ENCODE results near the gene DOK7.
"Not testable (repeated sequence)": the region's sequence is repeated elsewhere in the genome, so short reads cannot be mapped to it uniquely, and the experiment has no call there.

DOK7 gene

DNA sequence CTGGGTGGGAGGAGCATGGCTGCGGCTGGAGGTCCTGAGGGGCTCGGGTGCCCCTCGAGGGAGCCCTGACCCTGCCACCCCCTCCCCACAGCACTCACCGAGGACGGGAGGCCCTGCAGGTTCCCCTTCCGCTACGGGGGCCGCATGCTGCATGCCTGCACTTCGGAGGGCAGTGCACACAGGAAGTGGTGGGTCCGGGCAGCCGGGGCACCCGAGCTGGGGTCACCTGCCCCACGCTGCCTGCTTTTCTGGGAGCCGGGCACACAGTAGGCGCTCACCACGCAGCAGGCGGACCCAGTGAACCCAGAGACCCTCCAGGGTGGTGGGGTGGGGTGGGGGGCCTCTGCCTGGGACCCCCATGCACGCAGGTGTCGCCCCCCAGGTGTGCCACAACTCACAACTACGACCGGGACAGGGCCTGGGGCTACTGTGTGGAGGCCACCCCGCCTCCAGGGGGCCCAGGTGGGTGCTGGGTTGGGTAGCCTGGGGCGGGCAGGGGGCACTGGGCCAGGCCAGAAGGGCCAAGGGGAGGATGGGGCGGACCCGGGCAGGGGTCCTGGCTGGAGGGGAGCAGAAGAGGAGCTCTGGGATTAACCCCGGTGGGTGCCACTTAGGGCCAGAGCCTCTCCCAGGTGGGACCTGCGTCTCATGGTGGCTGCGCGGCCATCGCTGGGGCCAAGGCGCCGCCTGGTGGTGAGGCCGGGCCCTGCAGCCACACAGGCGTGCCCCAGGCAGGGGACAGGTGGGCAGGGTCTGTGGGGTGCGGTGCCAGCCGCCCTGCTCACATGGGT is 20.0 kb upstream of the DOK7 start:
- DNase-seq: peak; percentile 31

DNA sequence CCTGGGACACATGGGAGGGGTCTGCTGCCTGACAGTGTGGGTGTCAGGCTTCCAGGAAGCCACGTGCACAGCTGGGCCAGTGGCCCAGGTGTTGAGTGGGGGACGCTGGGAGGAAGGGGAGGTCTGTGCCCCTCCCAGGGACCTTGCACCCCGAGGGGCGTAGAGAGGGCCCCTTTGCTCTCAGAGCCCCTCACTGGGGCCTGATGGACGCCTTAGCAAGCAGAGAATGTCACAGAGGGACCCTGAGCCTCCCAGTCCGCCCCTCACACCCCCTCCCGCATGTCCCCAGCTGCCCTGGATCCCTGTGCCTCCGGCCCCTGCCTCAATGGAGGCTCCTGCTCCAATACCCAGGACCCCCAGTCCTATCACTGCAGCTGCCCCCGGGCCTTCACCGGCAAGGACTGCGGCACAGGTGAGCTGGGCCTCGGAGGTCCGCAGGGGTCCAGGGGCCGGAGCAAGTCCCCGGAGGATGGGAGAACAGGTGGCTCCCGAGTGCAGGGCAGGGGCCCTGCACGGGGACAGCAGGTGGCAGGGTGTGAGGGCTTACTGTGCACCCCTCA is 19.3 kb upstream of the DOK7 start:
- no peak for DNase-seq

DNA sequence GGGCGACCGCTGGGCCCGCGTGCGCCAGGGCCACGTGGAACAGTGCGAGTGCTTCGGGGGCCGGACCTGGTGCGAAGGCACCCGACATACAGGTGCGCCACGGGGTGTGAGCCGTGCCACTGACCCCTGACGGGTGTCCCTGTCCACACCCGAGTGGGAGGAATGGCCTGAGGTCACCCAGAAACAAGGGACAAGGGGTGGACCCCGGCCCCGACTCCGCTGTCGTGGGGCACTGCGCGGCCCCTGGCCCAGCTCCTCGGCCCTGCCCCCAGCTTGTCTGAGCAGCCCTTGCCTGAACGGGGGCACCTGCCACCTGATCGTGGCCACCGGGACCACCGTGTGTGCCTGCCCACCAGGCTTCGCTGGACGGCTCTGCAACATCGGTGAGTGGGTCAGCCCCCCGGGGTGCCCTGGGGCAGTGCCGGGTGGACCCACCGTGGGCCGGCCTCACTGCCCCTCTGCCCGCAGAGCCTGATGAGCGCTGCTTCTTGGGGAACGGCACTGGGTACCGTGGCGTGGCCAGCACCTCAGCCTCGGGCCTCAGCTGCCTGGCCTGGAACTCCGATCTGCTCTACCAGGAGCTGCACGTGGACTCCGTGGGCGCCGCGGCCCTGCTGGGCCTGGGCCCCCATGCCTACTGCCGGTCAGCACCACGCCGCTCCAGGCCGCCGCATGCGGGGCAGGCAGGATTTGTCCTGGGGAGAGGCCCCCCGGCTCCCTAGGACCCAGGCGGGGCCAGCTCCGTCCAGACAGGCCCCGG is 18.6 kb upstream of the DOK7 start:
- no peak for DNase-seq

DNA sequence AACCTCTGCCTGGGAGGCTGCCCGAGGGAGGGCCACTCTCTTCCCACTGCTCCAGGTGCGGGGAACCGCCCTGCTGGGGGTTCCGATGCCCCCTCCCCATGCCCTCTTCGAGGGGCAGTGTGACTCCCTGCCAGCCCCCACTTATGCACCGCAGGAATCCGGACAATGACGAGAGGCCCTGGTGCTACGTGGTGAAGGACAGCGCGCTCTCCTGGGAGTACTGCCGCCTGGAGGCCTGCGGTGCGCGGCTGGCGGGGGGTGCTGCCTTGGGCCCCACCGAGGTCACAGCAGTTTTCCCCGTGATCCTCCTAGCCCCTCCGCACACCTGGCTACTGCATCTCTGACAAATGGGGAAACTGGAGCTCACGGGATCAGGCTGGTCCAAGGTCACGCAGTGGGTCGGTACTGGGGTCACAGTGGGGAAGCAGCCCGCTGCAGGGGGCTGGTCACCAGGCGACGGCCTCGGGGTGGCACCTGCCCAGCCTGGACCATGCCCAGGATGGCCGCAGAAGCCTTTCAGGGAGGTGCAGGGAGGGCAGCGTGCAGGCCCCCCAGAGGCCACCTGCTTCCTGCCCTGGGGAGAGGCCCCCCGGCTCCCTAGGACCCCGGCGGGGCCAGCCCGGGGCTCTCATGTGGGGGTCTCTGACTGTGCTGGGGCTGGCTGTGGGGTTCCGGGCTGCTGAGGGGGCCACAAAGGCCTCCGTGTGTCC is 17.8 kb upstream of the DOK7 start:
- DNase-seq: no peak

DNA sequence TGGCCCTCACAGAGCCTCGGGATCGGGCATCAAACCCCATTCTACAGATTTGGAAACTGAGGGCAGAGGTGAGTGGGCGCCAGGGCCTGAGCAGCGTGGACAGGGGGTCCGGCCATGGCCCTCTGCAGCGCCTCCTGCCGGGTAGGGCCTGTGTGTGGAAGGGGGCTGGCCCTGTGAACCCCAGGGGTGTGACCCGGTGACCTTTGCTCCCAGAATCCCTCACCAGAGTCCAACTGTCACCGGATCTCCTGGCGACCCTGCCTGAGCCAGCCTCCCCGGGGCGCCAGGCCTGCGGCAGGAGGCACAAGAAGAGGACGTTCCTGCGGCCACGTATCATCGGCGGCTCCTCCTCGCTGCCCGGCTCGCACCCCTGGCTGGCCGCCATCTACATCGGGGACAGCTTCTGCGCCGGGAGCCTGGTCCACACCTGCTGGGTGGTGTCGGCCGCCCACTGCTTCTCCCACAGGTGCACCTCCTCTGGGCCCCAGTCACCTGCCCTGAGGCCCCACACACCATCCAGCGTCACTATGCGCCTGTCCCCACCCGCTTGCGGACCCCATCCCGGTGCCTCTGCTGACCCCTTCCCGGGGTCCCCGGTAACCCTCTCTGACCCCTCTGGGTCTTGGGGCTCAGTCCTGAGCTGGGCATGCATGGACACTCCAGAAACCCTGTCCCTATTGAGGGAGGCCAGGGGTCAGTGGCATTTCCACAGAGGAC is 17.1 kb upstream of the DOK7 start:
- DNase-seq: no peak

DNA sequence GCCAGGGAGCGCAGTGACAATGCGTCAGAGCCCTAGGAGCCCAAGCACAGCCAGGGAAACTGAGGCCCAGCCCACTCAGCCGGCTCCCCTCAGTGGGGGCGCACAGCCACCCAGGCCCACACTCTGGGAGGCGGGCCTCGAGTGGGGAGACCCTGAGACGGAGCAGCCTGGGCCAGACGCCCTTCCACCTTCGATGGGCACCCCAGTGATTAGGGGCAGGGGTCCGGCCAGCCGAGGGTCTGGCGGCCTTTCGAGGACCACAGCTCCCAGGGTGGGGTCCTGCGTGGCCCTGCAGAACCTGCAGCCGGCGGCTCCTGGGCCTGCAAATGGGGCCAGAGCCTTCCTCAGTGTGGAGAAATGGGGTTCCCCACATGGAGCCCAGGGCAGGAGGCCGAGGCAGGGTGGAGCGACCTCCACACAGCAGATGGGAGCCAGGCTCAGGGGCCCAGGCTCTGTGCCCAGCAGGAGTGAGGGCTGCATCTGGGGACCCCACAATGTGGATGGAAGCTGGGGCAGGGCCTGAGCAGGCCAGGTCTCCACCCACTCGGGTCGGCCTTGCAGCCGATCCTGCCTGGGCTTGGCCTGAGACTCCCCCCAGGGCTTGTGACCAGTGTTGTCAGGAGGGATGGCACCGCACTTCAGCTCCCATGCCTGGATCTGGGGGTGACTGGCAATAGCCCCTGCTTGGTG is 16.3 kb upstream of the DOK7 start:
- DNase-seq: no peak

DNA sequence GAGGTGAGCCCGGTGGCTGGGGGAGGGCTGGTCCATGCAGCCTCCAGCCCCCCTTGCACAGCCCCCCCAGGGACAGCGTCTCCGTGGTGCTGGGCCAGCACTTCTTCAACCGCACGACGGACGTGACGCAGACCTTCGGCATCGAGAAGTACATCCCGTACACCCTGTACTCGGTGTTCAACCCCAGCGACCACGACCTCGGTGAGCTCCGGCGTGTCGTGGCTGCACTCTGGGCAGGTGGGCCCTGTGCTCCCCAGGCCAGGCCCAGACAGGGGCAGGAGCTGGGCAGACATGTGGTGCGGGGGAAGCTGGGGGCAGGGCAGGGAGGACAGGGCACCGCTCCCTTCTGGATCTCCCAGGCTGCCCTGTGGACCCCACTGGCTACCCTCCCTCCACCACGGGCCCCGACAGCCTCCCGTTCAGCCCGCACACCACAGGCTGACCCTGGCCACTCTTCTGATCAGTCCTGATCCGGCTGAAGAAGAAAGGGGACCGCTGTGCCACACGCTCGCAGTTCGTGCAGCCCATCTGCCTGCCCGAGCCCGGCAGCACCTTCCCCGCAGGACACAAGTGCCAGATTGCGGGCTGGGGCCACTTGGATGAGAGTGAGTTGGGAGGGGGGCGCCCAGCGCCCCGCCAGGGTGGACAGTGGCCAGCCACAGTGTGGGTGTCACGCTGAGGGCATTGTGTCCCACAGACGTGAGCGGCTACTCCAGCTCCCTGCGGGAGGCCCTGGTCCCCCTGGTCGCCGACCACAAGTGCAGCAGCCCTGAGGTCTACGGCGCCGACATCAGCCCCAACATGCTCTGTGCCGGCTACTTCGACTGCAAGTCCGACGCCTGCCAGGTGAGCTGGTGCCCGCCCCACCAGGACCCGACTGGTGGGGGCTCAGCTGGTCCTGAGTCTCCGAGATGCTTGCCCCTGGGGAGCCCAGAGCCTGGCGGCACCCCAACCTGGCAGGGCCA is 15.4 kb upstream of the DOK7 start:
- DNase-seq: no peak

DNA sequence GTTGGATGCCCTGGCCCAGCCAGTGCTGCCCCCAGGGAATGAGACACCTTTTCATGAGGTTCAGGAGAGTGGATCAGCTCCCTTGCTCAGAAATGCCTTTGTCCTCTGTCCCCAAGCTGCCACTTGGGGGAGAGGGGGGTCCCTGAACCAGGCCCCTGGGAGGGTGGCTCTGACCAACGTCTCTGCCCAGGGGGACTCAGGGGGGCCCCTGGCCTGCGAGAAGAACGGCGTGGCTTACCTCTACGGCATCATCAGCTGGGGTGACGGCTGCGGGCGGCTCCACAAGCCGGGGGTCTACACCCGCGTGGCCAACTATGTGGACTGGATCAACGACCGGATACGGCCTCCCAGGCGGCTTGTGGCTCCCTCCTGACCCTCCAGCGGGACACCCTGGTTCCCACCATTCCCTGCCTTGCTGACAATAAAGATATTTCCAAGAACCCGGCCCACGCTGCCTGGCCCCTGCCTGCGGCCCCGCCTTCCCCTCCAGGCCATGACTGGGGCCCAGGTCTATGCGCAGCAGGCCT is 14.0 kb upstream of the DOK7 start:
- DNase-seq: no peak

DNA sequence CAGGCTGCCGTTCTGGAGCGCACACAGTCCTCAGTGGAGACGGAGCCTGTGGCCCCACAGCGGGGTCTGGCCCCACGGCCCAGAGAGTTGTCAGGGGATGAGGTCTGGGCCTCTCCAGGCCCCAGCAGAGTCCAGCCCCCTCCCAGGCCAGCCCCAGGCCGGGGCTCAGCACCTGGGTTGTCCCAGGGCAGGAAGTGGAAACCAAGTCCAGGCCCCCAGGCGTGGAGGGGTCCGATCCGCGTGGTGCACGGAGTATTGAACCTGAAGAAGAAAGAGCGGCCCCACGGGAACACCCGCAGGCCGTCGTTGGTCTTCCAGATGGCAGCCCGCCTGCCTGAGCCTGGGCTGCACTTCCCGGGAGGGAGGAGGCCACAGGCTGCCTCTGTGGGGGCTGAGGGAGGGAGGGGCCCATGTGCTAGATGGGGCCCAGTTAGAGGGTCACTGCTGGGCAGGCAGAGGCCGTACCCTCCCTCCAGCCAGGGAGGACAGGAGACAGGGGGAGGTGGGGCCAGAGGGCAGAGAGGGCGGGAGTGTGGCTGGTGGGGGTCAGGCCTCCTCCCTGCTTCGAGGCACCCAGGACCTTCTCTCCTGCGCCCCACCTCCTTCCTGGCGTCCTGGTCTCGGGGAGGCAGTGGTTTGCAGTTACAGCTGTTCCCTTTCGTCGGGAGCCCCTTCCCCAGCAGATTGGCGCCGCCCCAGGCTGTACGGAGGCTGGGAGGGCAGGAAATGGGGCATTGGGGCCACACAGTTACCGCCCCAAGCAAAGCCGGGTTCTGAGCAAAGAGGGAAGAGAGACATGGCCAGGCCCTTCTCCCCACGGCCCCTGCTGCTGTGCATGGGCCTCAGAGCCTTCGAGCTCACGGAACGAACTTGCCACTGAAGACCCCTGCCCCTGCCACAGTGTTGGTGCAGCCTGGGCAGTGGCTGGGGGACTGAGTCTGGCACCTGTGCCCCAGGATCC is 13.3 kb upstream of the DOK7 start:
- no peak for DNase-seq

DNA sequence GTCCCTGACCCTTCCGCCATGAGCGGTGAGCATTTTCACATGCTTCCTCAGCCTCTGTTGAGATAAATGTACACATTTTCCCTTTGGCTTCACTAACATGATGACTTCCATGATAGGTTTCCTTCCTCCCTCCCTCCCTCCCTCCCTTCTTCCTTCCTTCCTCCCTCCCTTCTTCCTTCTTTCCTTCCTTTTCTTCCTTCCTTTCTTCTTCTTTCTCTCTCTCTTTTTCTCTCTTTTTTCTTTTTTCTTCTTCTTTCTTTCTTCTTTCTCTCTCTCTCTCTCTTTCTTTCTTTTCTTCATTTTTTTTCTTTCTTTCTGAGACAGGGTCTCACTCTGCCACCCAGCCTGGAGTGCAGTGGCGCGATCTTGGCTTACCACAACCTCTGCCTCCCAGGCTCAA is 12.5 kb upstream of the DOK7 start:
- no peak for DNase-seq

DNA sequence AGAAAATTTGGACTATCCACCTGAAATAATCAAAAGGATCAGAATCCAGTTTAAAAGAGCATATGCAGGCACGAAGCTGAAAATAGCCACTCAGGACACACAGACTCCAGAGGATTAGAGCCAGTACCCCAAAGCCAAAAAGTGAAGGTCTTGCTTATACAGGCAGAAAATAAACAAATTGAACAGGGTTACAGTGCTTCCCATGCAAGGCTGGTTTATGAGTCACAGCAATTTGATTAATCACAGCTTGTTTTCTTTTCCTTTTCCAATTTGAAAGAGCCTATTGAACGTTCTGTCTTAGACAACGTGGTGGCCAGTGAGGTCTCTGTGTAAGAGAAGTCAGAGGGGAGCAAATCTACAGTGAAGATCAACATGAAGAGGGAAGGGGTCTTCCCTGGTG is 11.2 kb upstream of the DOK7 start:
- peak; percentile 32 for DNase-seq

DNA sequence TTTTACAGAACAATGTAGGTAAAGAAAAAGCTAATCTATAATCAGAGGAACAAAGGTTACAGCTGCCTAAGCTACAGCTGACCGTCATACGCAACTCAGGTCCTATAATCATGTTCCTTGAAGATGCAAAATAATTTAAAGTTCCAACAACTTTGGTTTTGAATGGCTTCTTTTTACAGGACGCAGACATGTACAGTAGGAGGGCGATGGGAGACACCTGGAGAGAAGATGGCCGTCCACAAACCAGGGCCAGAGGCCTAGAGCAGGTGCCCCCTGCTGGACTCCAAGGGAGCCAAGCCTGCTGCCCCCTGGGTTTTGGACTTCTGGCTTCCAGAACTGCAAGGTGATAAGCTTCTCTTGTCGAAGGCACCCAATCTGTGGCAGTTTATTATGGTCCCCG is 10.7 kb upstream of the DOK7 start:
- no peak for DNase-seq

DNA sequence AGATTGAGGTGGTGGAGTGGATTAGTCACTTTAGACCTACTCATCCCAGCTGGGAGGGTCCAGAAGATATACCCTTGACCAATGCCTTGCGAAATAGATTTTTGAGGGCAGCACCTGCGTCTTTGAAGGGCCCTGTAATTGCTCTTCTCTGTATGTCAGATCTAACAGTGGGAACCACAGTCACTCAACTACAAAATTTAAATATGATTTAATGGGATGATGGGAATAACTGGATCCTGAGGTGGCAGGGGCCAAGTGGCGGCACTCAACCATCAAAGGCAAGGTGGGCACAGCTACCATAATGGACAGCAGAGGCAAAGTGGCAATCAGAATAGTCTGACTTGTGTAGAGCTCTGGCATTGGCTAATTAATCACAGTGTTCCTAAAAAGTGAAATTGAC is 7.5 kb upstream of the DOK7 start:
- DNase-seq: not testable (repeated sequence)

DNA sequence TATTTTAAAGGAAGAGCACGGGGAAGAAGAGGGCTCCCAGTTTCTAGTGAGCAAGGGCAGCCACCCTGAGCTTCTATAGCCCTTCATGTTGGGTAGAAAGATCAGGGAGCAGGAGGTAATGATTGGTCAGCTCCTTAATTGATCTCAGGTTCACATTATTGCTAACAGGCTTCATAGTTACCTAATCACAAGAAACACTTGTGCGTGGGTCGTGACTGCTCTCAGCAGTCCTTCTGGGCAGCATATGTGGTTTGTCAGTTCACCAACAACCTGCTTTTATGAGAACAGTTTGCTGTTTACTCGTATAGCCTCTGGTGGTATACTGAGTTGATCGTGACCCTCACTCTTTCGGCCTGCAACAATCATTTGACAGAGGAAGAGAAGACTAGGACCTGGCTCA is 4.7 kb upstream of the DOK7 start:
- DNase-seq: no peak

DNA sequence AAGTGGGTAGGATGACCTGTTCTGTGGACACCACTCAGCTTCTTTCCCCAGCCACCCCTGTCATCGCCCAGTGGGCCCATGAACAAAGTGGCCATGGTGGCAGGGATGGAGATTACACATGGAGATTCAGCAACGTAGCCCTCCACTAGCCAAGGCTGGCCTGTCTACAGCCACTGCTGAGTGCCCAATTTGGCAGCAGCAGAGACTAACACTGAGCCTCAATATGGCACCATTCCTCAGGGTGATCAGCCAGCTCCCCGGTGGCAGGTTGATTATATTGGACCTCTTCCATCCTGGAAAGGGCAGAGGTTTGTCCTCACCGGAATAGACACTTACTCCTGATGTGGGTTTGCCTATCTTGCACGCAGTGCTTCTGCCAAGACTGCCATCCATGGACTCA is 4.0 kb upstream of the DOK7 start:
- not testable (repeated sequence) for DNase-seq

DNA sequence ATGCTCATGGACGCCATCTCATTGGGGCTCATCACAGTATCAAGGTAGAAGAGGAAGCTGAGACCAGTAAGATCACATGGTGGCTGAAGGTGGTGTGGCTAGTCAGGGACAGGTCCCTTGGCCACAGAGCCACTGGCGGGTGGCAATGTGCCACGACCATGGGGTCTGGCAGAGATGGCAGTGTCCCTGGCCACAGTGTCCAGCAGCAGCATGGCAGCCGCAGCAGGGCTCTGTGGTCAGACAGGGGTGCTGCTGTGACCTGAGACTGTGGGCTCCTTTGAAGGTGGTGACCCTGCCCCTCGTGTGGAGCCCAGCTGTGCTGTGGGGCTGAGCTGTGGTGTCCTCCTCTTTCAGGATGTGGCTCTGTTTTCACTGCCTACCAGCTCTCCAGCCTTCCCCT is 2.2 kb upstream of the DOK7 start:
- DNase-seq: no peak

DNA sequence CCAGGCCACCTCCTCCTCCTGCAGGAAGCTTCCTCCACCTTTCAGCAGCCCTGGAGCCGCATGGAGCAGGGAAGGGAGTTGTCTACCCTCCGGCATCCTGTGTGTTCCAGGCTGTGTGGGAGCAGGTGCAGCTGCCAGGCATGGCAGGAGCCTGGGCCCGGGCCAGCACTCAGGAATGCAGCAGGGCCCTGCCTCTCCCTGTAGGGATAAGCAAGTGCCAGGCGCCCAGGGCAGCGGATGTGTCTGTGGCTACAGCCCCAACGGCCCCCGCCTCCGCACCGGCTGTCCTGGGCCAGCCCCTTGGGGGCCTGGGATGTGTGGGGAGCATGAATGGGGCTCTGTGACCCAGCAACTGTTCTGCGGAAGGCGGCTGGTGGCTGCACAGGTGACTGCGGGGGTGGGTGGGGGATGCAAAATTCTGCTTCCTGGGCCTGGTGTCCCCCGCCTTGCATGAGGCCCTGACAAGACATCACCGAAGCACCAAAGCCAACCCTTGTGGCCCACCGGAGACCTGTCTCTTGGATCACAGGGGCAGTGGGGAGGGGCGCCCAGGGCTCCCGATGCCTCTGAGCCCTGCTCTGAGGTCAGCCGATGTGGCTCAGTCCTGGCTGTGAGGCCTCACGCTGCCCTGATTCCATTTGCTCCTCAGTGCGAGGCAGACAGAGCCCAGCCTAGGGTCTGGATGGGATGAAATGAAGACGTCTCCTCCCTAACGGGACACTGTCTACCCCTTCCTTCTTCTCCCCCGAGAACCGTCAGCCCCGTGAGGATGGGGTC is 1.4 kb upstream of the DOK7 start:
- DNase-seq: no peak

DNA sequence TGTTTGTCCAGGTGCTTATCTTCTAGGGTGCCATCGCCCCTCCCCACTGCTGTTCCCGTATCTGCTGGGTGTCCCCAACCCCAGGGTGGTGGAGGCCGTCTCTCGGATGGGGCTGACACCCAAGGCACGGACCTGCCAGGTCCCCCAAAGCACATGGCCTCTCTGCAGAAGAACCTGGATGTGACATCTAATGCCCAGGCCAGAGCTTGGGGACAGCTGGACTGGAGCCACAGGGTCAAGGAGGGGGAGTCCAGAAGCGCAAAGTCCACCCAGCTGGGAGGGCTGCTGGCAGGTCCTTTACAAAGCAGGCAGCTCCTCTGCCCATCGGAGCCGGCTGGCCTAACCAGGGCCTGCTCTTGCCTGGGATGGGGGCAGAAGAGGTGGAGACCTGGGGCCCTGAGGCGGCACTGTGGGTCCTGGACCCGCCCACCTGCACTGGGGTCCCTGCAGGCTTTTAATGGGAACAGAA is 751 bp upstream of the DOK7 start:
- no peak for DNase-seq
